Fibroblast of skin of abdomen (primary cell): ENCODE results near the gene FAM221B.

ENCODE experiments used
- DNase-seq: peaks from one replicate; pipeline ENCODE4 v3.0.0-alpha.2; 2013

FAM221B gene

GRCh38 chr9:35790385-35791296 lies 37.9 kb downstream of the FAM221B start:
- DNase-seq = peak; percentile 87

GRCh38 chr9:35790025-35790384 lies 38.5 kb downstream of the FAM221B start:
- no peak for DNase-seq

GRCh38 chr9:35789541-35789940 lies 39.0 kb downstream of the FAM221B start:
- DNase-seq = no peak

GRCh38 chr9:35783418-35783817 lies 45.1 kb downstream of the FAM221B start:
- no peak for DNase-seq

- DNase-seq = no peak
Measured at GRCh38 chr9:35781066-35781465, 47.5 kb downstream of the FAM221B start.

- DNase-seq = no peak
Measured at GRCh38 chr9:35778496-35778895, 50.0 kb downstream of the FAM221B start.

GRCh38 chr9:35776018-35776417 lies 52.5 kb downstream of the FAM221B start:
- DNase-seq = no peak

- no peak for DNase-seq
Measured at GRCh38 chr9:35774907-35775635, 53.5 kb downstream of the FAM221B start.

GRCh38 chr9:35771943-35772342 lies 56.6 kb downstream of the FAM221B start:
- no peak for DNase-seq

- no peak for DNase-seq
Measured at GRCh38 chr9:35771534-35771933, 57.0 kb downstream of the FAM221B start.

GRCh38 chr9:35771075-35771433 lies 57.5 kb downstream of the FAM221B start:
- no peak for DNase-seq

GRCh38 chr9:35769763-35770162 lies 58.8 kb downstream of the FAM221B start:
- DNase-seq = no peak

GRCh38 chr9:35767458-35767857 lies 61.1 kb downstream of the FAM221B start:
- no peak for DNase-seq

- no peak for DNase-seq
Measured at GRCh38 chr9:35766997-35767396, 61.5 kb downstream of the FAM221B start.
